Hindlimb muscle (tissue), 1 donor: ENCODE measurements around the gene LITAFD. TPM values are rescaled to one million over a fixed set of nuclear protein-coding genes. Genes with fewer than 3 reads are reported as not detected.
"Not testable (repeated sequence)": the region's sequence is repeated elsewhere in the genome, so short reads cannot be mapped to it uniquely, and the experiment has no call there.

Experiments
- DNase-seq: peaks from one replicate; pipeline ENCODE4 v3.0.0-alpha.2; 2013
- polyA plus RNA-seq: library from polyadenylated mRNA; unstranded; fragments of 120-200 nt; gene quantifications from one replicate; pipeline ENCODE4 v1.2.1, GENCODE V29; 2013; ENCODE audit not compliant: insufficient read length

The LITAFD gene
- polyA plus RNA-seq, 1 donor: not detected

- DNase-seq: no peak
These were observed 12.7 kb downstream of the LITAFD start for GRCh38 chr16:8894736-8895334.

- no peak for DNase-seq
These were observed 16.6 kb downstream of the LITAFD start for GRCh38 chr16:8898660-8899318.

- DNase-seq: no peak
These were observed 17.7 kb downstream of the LITAFD start for GRCh38 chr16:8899709-8900317.

GRCh38 chr16:8900343-8900742 lies 18.2 kb downstream of the LITAFD start:
- DNase-seq: no peak

GRCh38 chr16:8901320-8901861 lies 19.2 kb downstream of the LITAFD start:
- no peak for DNase-seq

GRCh38 chr16:8903004-8903403 lies 20.9 kb downstream of the LITAFD start:
- no peak for DNase-seq

GRCh38 chr16:8904018-8904430 lies 21.9 kb downstream of the LITAFD start:
- no peak for DNase-seq

- DNase-seq: no peak
These were observed 23.1 kb downstream of the LITAFD start for GRCh38 chr16:8905168-8905762.

- DNase-seq: no peak
These were observed 23.8 kb downstream of the LITAFD start for GRCh38 chr16:8905795-8906591.

- DNase-seq: no peak
These were observed 24.9 kb downstream of the LITAFD start for GRCh38 chr16:8907096-8907495.

GRCh38 chr16:8908810-8909468 lies 26.8 kb downstream of the LITAFD start:
- DNase-seq: no peak

GRCh38 chr16:8910811-8911210 lies 28.7 kb downstream of the LITAFD start:
- DNase-seq: no peak

GRCh38 chr16:8912793-8913192 lies 30.6 kb downstream of the LITAFD start:
- no peak for DNase-seq

- no peak for DNase-seq
These were observed 31.9 kb downstream of the LITAFD start for GRCh38 chr16:8914098-8914497.

- no peak for DNase-seq
These were observed 33.7 kb downstream of the LITAFD start for GRCh38 chr16:8915722-8916301.

- DNase-seq: no peak
These were observed 34.5 kb downstream of the LITAFD start for GRCh38 chr16:8916541-8917225.

GRCh38 chr16:8917336-8917735 lies 35.2 kb downstream of the LITAFD start:
- DNase-seq: not testable (repeated sequence)

GRCh38 chr16:8919089-8919933 lies 37.2 kb downstream of the LITAFD start:
- DNase-seq: no peak

- DNase-seq: no peak
These were observed 37.8 kb downstream of the LITAFD start for GRCh38 chr16:8919934-8920462.
